GM12878 (cell line): ENCODE results near the gene UCKL1. TPM values are rescaled to one million over a fixed set of nuclear protein-coding genes. Genes with fewer than 3 reads are reported as not detected.

Experiments used
- CEBPB ChIP-seq, 2 experiments: fragments of 150-350 bp in 1 of 2; IDR thresholded peaks; 2 replicates each; pipeline ENCODE4 v1.6.1; 2012 to 2014; ENCODE audit warnings: low read depth in 2 of 2, low read length in 2 of 2, borderline replicate concordance in 1 of 2, inconsistent platforms in 1 of 2
- ETV6 ChIP-seq, 2 experiments: fragments of 450-650 bp in 1 of 2; IDR thresholded peaks in 1 of 2; conservative IDR thresholded peaks in 1 of 2; 2 replicates each; pipeline ENCODE4 v1.6.1; 2014; ENCODE audit warnings: antibody characterized with exemption in 1 of 2, borderline replicate concordance in 1 of 2, low read depth in 1 of 2, mild to moderate bottlenecking in 1 of 2, moderate library complexity in 1 of 2
- EZH2 ChIP-seq: IDR thresholded peaks from 2 replicates; pipeline ENCODE4 v1.6.1; 2012; ENCODE audit warnings: low read depth, mild to moderate bottlenecking, control low read depth, inconsistent platforms, low read length, borderline replicate concordance; ENCODE audit not compliant: control insufficient read depth
- FOXK2 ChIP-seq: fragments of 450-650 bp; IDR thresholded peaks from 2 replicates; pipeline ENCODE4 v1.6.1; 2017; ENCODE audit warnings: mild to moderate bottlenecking, moderate library complexity
- HDGF ChIP-seq: fragments of 450-650 bp; IDR thresholded peaks from 2 replicates; pipeline ENCODE4 v1.6.1; 2016; ENCODE audit warnings: antibody characterized with exemption
- MTA3 ChIP-seq: IDR thresholded peaks from 2 replicates; pipeline ENCODE4 v1.6.1; 2012; ENCODE audit warnings: low read length, inconsistent platforms, borderline replicate concordance
- MXI1 ChIP-seq: fragments of 150-350 bp; IDR thresholded peaks from 2 replicates; pipeline ENCODE4 v1.6.1; 2011; ENCODE audit warnings: low read depth, mild to moderate bottlenecking, inconsistent platforms, low read length, improper control_type of control experiment
- NFIC ChIP-seq: IDR thresholded peaks from 2 replicates; pipeline ENCODE4 v1.6.1; 2012; ENCODE audit warnings: low read depth, mild to moderate bottlenecking, inconsistent platforms, low read length, moderate library complexity
- NFYA ChIP-seq: IDR thresholded peaks from 2 replicates; pipeline ENCODE4 v1.6.1; 2011; ENCODE audit warnings: low read depth, mild to moderate bottlenecking, low read length, improper control_type of control experiment, borderline replicate concordance
- NR2F1 ChIP-seq: fragments of 450-650 bp; conservative IDR thresholded peaks from 2 replicates; pipeline ENCODE4 v1.6.1; 2017; ENCODE audit warnings: mild to moderate bottlenecking
- POU2F2 ChIP-seq: IDR thresholded peaks from 3 replicates; pipeline ENCODE4 v1.6.1; 2011; ENCODE audit warnings: low read depth, mild to moderate bottlenecking, low read length, borderline replicate concordance
- SREBF2 ChIP-seq: IDR thresholded peaks from 2 replicates; pipeline ENCODE4 v1.6.1; 2012; ENCODE audit warnings: mild to moderate bottlenecking, low read length
- TBL1XR1 ChIP-seq: IDR thresholded peaks from 2 replicates; pipeline ENCODE4 v1.6.1; 2012; ENCODE audit warnings: low read depth, low read length, improper control_type of control experiment
- TCF7 ChIP-seq: IDR thresholded peaks from 2 replicates; pipeline ENCODE4 v1.6.1; 2014; ENCODE audit warnings: antibody characterized with exemption, borderline replicate concordance
- ZNF274 ChIP-seq: IDR thresholded peaks from one replicate; pipeline ENCODE4 v1.8.0; 2011; ENCODE audit not compliant: insufficient read length, insufficient read depth
- polyA plus RNA-seq, 11 experiments: library from polyadenylated mRNA; depleted of rRNA in 4 of 11; unstranded in 6 of 11; stranded (reverse) in 5 of 11; fragments of >200 nt; fragmentation: Nextera tagmentation in 4 of 11; fragmentation: Illumina TruSeq in 1 of 11; extraction: Ambion mirVana in 4 of 11; extraction: Trizol in 1 of 11; gene quantifications; 1 replicate in 1 of 11; 2 replicates in 10 of 11; pipeline versions ENCODE4 v1.2.1 to v1.2.3, GENCODE V29; 2011 to 2016; ENCODE audit warnings: inconsistent platforms in 2 of 11, missing spikeins in 2 of 11, low read depth in 1 of 11
- total RNA-seq, 4 experiments: library from RNA; depleted of rRNA in 3 of 4; stranded (reverse); fragments of >200 nt in 3 of 4; fragmentation: Illumina TruSeq in 1 of 4; extraction: Trizol in 1 of 4; gene quantifications; 2 replicates each; pipeline versions ENCODE4 v1.2.1 to v1.2.3, GENCODE V29; 2013 to 2021
- TF ChIP-seq, protein P1 (sequence below): fragments of 450-650 bp; IDR thresholded peaks from 2 replicates; pipeline ENCODE4 v1.6.1; 2016; ENCODE audit warnings: mild to moderate bottlenecking
- TF ChIP-seq, protein P2 (sequence below): fragments of 450-650 bp; IDR thresholded peaks from 2 replicates; pipeline ENCODE4 v1.6.1; 2017; ENCODE audit warnings: mild to moderate bottlenecking
- TF ChIP-seq, protein P3 (sequence below): IDR thresholded peaks from 2 replicates; pipeline ENCODE4 v1.6.1; 2012; ENCODE audit warnings: low read depth, low read length, improper control_type of control experiment
- TF ChIP-seq, protein P4 (sequence below): fragments of 450-650 bp; conservative IDR thresholded peaks from 2 replicates; pipeline ENCODE4 v1.6.1; 2017; ENCODE audit warnings: mild to moderate bottlenecking, moderate library complexity
- TF ChIP-seq, protein P5 (sequence below): IDR thresholded peaks from 2 replicates; pipeline ENCODE4 v1.6.1; 2012; ENCODE audit warnings: low read depth, low read length, improper control_type of control experiment

Gene UCKL1
- total and polyA plus RNA-seq, 10 of the 15 experiments (the other 5 are each of a cell fraction or from before 2014, with no cell fraction given) = 2.4 to 36.3 (median 24.8) TPM

DNA sequence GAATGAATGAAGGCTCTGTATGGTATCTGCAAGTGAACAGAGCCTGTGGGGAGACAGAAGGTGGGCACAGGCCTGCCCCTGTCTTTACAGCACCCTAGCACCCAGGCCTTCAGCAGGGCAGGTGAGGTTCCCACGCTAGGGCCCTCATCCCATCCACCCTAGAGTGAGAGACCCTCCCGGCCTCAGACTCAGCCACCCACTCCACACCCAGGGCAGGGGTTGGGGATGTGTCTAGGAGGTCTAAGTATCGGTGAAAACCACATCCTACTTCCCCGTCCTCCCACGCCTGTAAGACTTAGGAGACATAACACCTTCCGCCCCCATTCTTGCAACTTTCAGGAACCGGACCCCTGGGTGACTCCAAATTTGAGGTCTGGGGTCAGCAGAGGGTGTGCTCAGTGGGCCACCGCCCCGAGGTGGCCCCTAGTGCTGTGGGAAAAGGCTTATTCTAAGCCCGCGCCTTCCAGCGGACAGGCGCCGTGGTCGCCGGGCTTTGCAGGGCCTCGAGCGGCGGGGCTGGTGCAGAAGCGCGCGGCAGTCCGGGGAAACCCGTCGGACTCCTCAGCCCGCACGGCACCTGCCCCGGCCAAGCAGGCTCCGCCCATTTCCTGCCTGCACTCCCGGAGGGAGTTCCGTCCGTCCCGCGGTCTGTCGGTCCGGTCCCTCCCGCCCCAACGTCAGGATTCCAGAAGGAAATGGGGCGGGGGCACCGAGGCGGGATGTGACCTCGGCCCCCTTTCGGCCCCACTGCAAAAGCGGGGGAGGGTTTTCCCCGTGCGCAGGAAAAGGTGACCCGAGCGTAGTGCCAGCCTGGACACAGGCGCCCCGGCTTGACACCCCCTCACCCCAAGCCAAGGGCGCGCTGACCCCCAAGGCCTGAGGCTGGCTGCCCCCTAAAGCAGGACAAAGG, 22.4 kb upstream of the UCKL1 start (continued):
- TF ChIP-seq, protein P1, sequence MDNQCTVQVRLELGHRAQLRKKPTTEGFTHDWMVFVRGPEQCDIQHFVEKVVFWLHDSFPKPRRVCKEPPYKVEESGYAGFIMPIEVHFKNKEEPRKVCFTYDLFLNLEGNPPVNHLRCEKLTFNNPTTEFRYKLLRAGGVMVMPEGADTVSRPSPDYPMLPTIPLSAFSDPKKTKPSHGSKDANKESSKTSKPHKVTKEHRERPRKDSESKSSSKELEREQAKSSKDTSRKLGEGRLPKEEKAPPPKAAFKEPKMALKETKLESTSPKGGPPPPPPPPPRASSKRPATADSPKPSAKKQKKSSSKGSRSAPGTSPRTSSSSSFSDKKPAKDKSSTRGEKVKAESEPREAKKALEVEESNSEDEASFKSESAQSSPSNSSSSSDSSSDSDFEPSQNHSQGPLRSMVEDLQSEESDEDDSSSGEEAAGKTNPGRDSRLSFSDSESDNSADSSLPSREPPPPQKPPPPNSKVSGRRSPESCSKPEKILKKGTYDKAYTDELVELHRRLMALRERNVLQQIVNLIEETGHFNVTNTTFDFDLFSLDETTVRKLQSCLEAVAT = peak; percentile 86
- TF ChIP-seq ZNF274 = no peak
- no peak for TF ChIP-seq MTA3
- TF ChIP-seq SREBF2 = no peak
- TF ChIP-seq, protein P2, sequence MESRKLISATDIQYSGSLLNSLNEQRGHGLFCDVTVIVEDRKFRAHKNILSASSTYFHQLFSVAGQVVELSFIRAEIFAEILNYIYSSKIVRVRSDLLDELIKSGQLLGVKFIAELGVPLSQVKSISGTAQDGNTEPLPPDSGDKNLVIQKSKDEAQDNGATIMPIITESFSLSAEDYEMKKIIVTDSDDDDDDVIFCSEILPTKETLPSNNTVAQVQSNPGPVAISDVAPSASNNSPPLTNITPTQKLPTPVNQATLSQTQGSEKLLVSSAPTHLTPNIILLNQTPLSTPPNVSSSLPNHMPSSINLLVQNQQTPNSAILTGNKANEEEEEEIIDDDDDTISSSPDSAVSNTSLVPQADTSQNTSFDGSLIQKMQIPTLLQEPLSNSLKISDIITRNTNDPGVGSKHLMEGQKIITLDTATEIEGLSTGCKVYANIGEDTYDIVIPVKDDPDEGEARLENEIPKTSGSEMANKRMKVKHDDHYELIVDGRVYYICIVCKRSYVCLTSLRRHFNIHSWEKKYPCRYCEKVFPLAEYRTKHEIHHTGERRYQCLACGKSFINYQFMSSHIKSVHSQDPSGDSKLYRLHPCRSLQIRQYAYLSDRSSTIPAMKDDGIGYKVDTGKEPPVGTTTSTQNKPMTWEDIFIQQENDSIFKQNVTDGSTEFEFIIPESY = no peak
- TF ChIP-seq, protein P3, sequence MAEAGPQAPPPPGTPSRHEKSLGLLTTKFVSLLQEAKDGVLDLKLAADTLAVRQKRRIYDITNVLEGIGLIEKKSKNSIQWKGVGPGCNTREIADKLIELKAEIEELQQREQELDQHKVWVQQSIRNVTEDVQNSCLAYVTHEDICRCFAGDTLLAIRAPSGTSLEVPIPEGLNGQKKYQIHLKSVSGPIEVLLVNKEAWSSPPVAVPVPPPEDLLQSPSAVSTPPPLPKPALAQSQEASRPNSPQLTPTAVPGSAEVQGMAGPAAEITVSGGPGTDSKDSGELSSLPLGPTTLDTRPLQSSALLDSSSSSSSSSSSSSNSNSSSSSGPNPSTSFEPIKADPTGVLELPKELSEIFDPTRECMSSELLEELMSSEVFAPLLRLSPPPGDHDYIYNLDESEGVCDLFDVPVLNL = 0 out of 2 replicates have a peak, but pooled peaks have one; percentile 13
- TF ChIP-seq NR2F1 = peak; percentile 88
- TF ChIP-seq, protein P4, sequence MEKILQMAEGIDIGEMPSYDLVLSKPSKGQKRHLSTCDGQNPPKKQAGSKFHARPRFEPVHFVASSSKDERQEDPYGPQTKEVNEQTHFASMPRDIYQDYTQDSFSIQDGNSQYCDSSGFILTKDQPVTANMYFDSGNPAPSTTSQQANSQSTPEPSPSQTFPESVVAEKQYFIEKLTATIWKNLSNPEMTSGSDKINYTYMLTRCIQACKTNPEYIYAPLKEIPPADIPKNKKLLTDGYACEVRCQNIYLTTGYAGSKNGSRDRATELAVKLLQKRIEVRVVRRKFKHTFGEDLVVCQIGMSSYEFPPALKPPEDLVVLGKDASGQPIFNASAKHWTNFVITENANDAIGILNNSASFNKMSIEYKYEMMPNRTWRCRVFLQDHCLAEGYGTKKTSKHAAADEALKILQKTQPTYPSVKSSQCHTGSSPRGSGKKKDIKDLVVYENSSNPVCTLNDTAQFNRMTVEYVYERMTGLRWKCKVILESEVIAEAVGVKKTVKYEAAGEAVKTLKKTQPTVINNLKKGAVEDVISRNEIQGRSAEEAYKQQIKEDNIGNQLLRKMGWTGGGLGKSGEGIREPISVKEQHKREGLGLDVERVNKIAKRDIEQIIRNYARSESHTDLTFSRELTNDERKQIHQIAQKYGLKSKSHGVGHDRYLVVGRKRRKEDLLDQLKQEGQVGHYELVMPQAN = peak; percentile 54; the same call in 1 of the 2 replicates
- no peak for TF ChIP-seq EZH2
- no peak for TF ChIP-seq TCF7
- peak in 1 of 2 experiments; percentile 82; a peak in 2 of 4 replicates for TF ChIP-seq ETV6 (conservative IDR thresholded peaks at IDR 0.05 in 1 of 2, IDR thresholded peaks at IDR 0.05 in 1 of 2; ENCODE audit: borderline replicate concordance in 1 of 2, low read depth in 1 of 2)
- peak; percentile 11; the same call in 1 of the 3 replicates for TF ChIP-seq POU2F2
- no peak; the same call in 1 of the 2 replicates for TF ChIP-seq MXI1
- TF ChIP-seq CEBPB (IDR thresholded peaks at IDR 0.05; ENCODE audit: borderline replicate concordance in 1 of 2, low read depth in 2 of 2, low read length in 2 of 2) = no peak
- no peak for TF ChIP-seq FOXK2
- no peak for TF ChIP-seq NFIC
- TF ChIP-seq NFYA = no peak
- no peak for TF ChIP-seq TBL1XR1
- TF ChIP-seq, protein P5, sequence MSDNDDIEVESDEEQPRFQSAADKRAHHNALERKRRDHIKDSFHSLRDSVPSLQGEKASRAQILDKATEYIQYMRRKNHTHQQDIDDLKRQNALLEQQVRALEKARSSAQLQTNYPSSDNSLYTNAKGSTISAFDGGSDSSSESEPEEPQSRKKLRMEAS = no peak
- TF ChIP-seq HDGF = no peak
